Heart right ventricle (tissue), 16 donors: ENCODE measurements around the gene ZNF827. TPM values are rescaled to one million over a fixed set of nuclear protein-coding genes. Genes with fewer than 3 reads are reported as not detected.

Experiments
- ATAC-seq, 8 donors: fragments of 200-7000 bp; cut with Tn5 transposase; one replicate each; pipeline ENCODE4 v1.9.1; 2020; ENCODE audit warnings: mild to moderate bottlenecking in 8 of 8, moderate library complexity in 8 of 8, moderate number of reproducible peaks in 1 of 8
- DNase-seq, 2 donors: peaks; one replicate each; pipeline ENCODE4 v3.0.0-alpha.2; 2020
- H3K27ac ChIP-seq, 10 donors: fragments of 200-600 bp; sonication (generic) in 2 of 10; one replicate each; pipeline versions ENCODE4 v1.5.0 to v1.8.0; 2020 to 2022; ENCODE audit warnings: mild to moderate bottlenecking in 3 of 10
- H3K27me3 ChIP-seq, 7 donors: fragments of 200-600 bp; one replicate each; pipeline ENCODE4 v1.8.0; 2021 to 2022; ENCODE audit warnings: mild to moderate bottlenecking in 2 of 7
- H3K36me3 ChIP-seq, 9 donors: fragments of 200-600 bp; sonication (generic) in 1 of 9; one replicate each; pipeline versions ENCODE4 v1.5.0 to v1.8.0; 2020 to 2022; ENCODE audit warnings: mild to moderate bottlenecking in 2 of 9
- H3K4me1 ChIP-seq, 9 donors: fragments of 200-600 bp; sonication (generic) in 1 of 9; one replicate each; pipeline versions ENCODE4 v1.5.0 to v1.8.0; 2020 to 2022; ENCODE audit warnings: mild to moderate bottlenecking in 4 of 9
- H3K4me3 ChIP-seq, 10 donors: fragments of 200-600 bp; sonication (generic) in 2 of 10; one replicate each; pipeline versions ENCODE4 v1.5.0 to v1.8.0; 2020 to 2022; ENCODE audit warnings: mild to moderate bottlenecking in 7 of 10, moderate library complexity in 2 of 10
- H3K9me3 ChIP-seq, 11 donors: fragments of 200-600 bp in 10 of 11; sonication (generic) in 2 of 11; one replicate each; pipeline versions ENCODE4 v1.5.0 to v1.8.0; 2013 to 2022; ENCODE audit warnings: mild to moderate bottlenecking in 2 of 11, control low read depth in 1 of 11, moderate library complexity in 1 of 11
- WGBS, 2 donors: extraction: QIAGEN DNeasy Blood & Tissue Kit; methylation state at CpG; one replicate each; pipeline ENCODE4 v1.1.7; 2013; ENCODE audit warnings: inconsistent platforms in 1 of 2; 5-methylcytosine and 5-hydroxymethylcytosine counted together
- intact Hi-C, 10 donors: fragments of 100-400 bp; cut with DNase I; formaldehyde crosslinking; loops; one replicate each; pipeline versions ENCODE4 v1.11.1 to v1.14.2; 2022
- polyA plus RNA-seq, 2 donors: library from polyadenylated mRNA; stranded (reverse); fragments of 200-250 nt; gene quantifications; one replicate each; pipeline ENCODE4 v1.2.3, GENCODE V29; 2013
- total RNA-seq, 10 donors: library from RNA; stranded (reverse); fragmentation: NEBNext Ultra II Directional in 3 of 10; extraction: Animal tissue kit (Norgen Biotek cat#: 25700) in 3 of 10; gene quantifications; one replicate each; pipeline versions ENCODE4 v1.2.1 to v1.2.4, GENCODE V29; 2021 to 2023
- TF ChIP-seq, protein P1 (sequence below), 9 donors: fragments of 200-600 bp; sonication (generic) in 2 of 9; IDR thresholded peaks; one replicate each; pipeline versions ENCODE4 v1.5.0 to v1.8.0; 2021 to 2022; ENCODE audit warnings: antibody characterized with exemption in 9 of 9, mild to moderate bottlenecking in 5 of 9, moderate library complexity in 1 of 9
- donor health status: Arrhythmogenic right ventricular cardiomyopathy.
- donor health status: ischemic (EF 13 %, LVEDD 7.1; RV severe dilation, severe dysfunction).
- donor health status: healthy with polysubstance abuse.
- donor health status: DM: no; HTN: yes; CAD: no.
- donor health status: DM: no; HTN: no; CAD: no.
- donor health status: ischemic (EF 25% LVEDD 6.9; RV normal size, moderate dysfunction).
- donor health status: ischemic (EF 25% LVEDD 5.7; RV mildly dilated, moderate dysfunction).
- donor health status: healthy.
- donor health status: DM: yes; HTN: yes; CAD: no.
- donor health status: Ischemic cardiomyopathy.
- donor health status: ischemic (EF 35%, LVEDD 5.7; RV mildly dilated, moderate dysfunction).
- donor health status: nonischemic (EF 11% LVEDD 7.7; RV severe dilation, severe dysfunction).
- donor health status: DM: yes; HTN: yes; CAD: no.
- donor health status: PGD.
- donor health status: ischemic (EF 29% LVEDD 5.4; RV normal size, mild dysfunction).
- donor health status: nonischemic (EF 23%, LVEDD 6.1; RV moderate dilation, normal function).

Gene ZNF827
- total and polyA plus RNA-seq, 12 donors = 3.8 to 33.9 (median 19.3) TPM

DNA sequence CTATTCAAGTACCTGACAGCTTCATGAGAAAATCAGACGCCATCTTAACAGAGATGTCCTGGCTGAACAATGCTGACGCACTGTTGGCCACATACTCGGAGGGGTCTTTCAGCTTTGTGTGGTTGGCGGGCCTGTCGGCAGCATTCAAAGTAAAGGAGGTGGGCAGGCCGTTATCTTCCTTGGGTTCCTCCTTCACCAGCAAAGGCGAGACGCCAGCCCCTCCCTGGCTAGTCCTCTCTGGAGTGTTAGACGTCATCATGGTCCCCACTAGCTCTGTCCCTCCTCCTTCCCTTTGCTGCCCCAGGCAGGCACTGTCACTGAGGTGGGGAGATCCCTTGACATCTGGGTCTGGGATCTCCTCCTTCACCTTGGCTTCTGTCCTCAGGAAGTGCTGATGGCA, 53.0 kb downstream of the ZNF827 start:
- DNase-seq (no peak), ATAC-seq (no peak)
- no peak overlapping the region for H3K4me3 ChIP-seq
- peaks cover 5 to 45% (median 36%) of the 10 kb centered on the region in 9 donors for H3K4me1 ChIP-seq
- TF ChIP-seq, protein P1, sequence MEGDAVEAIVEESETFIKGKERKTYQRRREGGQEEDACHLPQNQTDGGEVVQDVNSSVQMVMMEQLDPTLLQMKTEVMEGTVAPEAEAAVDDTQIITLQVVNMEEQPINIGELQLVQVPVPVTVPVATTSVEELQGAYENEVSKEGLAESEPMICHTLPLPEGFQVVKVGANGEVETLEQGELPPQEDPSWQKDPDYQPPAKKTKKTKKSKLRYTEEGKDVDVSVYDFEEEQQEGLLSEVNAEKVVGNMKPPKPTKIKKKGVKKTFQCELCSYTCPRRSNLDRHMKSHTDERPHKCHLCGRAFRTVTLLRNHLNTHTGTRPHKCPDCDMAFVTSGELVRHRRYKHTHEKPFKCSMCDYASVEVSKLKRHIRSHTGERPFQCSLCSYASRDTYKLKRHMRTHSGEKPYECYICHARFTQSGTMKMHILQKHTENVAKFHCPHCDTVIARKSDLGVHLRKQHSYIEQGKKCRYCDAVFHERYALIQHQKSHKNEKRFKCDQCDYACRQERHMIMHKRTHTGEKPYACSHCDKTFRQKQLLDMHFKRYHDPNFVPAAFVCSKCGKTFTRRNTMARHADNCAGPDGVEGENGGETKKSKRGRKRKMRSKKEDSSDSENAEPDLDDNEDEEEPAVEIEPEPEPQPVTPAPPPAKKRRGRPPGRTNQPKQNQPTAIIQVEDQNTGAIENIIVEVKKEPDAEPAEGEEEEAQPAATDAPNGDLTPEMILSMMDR (IDR thresholded peaks at IDR 0.05) = no peak
- H3K9me3 ChIP-seq = no peaks in the 10 kb centered on the region
- no peaks in the 10 kb centered on the region for H3K27me3 ChIP-seq
- WGBS, 2 donors = 91 to 92% methylated on average over 9 of the region's 9 CpGs
- no peak overlapping the region for H3K27ac ChIP-seq
- H3K36me3 ChIP-seq = peaks cover 0 to 10% (median 0%) of the 10 kb centered on the region in 9 donors
- intact Hi-C loops = loop anchor here in 5 of 10 donors (5.0 to 10.0 kb wide), 4 partner anchors 52 to 261 kb away; partner anchors contain the start of gene ZNF827 (in 2 of the 5)

DNA sequence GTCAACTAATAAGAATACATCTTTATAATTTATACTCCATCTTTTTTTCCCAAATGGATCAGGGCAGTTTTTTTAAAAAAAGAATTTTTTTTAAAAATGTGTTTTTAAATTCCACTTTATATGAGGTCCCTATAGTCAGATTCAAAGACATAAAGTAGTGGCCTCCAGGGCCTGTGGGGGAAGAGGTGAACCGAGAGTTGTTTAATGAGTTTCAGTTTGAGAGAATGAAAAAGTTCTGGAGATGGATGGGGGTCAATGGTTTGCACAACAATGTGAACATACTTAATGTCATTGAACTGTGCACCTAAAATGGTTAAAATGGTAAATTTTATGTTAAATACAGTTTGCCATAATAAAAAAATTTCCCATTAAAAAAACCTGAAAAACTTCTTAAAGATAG, 53.8 kb downstream of the ZNF827 start:
- TF ChIP-seq, protein P1 (IDR thresholded peaks at IDR 0.05) = no peak
- intact Hi-C loops = loop anchor here in 5 of 10 donors (5.0 to 10.0 kb wide), 4 partner anchors 53 to 260 kb away; partner anchors contain the start of gene ZNF827 (in 2 of the 5)
- no peaks in the 10 kb centered on the region for H3K27me3 ChIP-seq
- no peak overlapping the region for H3K27ac ChIP-seq
- DNase-seq (no peak), ATAC-seq (no peak)
- peaks cover 5 to 54% (median 38%) of the 10 kb centered on the region in 9 donors for H3K4me1 ChIP-seq
- WGBS, 2 donors = 99 to 100% methylated on average over 1 of the region's 1 CpG
- H3K9me3 ChIP-seq = no peaks in the 10 kb centered on the region
- H3K36me3 ChIP-seq = peaks cover 0 to 9% (median 0%) of the 10 kb centered on the region in 9 donors
- H3K4me3 ChIP-seq = no peak overlapping the region

DNA sequence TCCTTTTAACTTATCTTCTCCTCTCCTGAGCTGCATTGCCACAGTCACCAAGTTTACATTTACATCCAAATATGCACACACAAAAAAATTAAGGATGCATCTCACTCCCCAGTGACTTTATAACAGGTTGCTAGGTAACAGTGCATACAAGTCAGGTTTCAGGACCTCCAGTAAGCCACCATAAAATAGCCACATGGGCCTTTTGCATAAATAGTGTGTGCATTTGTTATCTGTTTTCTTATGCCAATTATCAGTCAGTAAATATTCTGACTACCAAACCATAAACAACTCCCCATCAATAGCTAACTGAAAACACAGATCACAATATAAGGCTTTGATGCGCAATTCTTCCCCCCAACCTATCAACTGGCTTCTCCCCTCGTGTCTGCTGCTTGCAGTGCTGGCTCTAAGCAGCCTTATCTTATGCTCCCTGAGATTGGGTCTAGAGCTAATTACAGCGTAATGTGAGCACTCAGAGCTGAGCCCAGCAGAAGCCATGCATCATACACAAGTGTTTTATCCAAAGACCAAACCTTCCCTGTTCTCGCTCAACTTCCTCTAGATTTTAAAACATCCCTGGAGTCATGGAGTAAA, 55.4 kb downstream of the ZNF827 start:
- H3K9me3 ChIP-seq = no peaks in the 10 kb centered on the region
- peaks cover 5 to 65% (median 47%) of the 10 kb centered on the region in 9 donors for H3K4me1 ChIP-seq
- no peak overlapping the region for H3K27ac ChIP-seq
- TF ChIP-seq, protein P1 (IDR thresholded peaks at IDR 0.05) = no peak
- ATAC-seq (no peak), DNase-seq (no peak)
- intact Hi-C loops = loop anchor here in 3 of 10 donors (10.0 kb wide), 3 partner anchors 62 to 258 kb away; no protein-coding TSS in a partner anchor
- 82 to 84% methylated on average over 4 of the region's 4 CpGs for WGBS, 2 donors
- H3K36me3 ChIP-seq = peaks cover 0 to 9% (median 0%) of the 10 kb centered on the region in 9 donors
- no peak overlapping the region for H3K4me3 ChIP-seq
- no peaks in the 10 kb centered on the region for H3K27me3 ChIP-seq

DNA sequence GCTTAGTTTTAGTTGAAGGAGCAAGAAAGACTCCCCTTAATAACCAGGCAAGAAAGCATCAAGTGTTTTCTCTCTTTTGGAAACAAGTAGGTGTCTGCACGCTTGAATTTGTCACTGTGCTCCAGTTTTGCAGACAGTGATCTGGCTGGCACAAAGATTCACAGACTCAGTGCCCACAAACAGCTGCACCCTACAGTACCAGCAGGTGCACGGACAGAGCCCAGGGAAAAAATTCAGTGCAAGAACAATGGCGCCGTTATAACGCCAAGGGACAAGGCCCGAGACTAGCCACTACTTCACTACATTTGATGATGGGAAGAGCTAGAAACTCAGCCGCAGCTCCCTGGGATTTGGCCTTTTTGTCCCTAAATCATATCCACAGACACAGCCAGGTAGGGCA, 56.0 kb downstream of the ZNF827 start:
- DNase-seq = no peak
- H3K9me3 ChIP-seq = no peaks in the 10 kb centered on the region
- no peak overlapping the region for H3K4me3 ChIP-seq
- intact Hi-C loops = loop anchor here in 3 of 10 donors (10.0 kb wide), 3 partner anchors 62 to 258 kb away; no protein-coding TSS in a partner anchor
- TF ChIP-seq, protein P1 (IDR thresholded peaks at IDR 0.05) = no peak
- H3K27me3 ChIP-seq = no peaks in the 10 kb centered on the region
- H3K36me3 ChIP-seq = peaks cover 0 to 9% (median 0%) of the 10 kb centered on the region in 9 donors
- no peak for ATAC-seq
- WGBS, 2 donors = 94 to 96% methylated on average over 7 of the region's 7 CpGs
- H3K4me1 ChIP-seq = peaks cover 3 to 65% (median 41%) of the 10 kb centered on the region in 9 donors
- H3K27ac ChIP-seq = no peak overlapping the region
